Heart left ventricle (tissue), 16 donors: ENCODE measurements around the gene BICD2. TPM values are rescaled to one million over a fixed set of nuclear protein-coding genes. Genes with fewer than 3 reads are reported as not detected.

ENCODE experiments used
- ATAC-seq, 4 donors: fragments of 200-7000 bp; cut with Tn5 transposase; one replicate each; pipeline ENCODE4 v1.9.1; 2020 to 2022; ENCODE audit warnings: moderate library complexity in 4 of 4, mild to moderate bottlenecking in 3 of 4, moderate number of reproducible peaks in 1 of 4
- DNase-seq, 5 donors: peaks; one replicate each; pipeline ENCODE4 v3.0.0-alpha.2; 2020
- H3K27ac ChIP-seq, 12 donors: fragments of 200-600 bp; sonication (generic) in 4 of 12; one replicate each; pipeline versions ENCODE4 v1.5.0 to v1.8.0; 2016 to 2022; ENCODE audit warnings: mild to moderate bottlenecking in 2 of 12
- H3K27me3 ChIP-seq, 9 donors: fragments of 200-600 bp; sonication (generic) in 2 of 9; one replicate each; pipeline versions ENCODE4 v1.5.1 to v1.8.0; 2016 to 2022; ENCODE audit warnings: mild to moderate bottlenecking in 3 of 9
- H3K36me3 ChIP-seq, 9 donors: fragments of 200-600 bp; sonication (generic) in 2 of 9; one replicate each; pipeline versions ENCODE4 v1.5.0 to v1.8.0; 2018 to 2022; ENCODE audit warnings: mild to moderate bottlenecking in 2 of 9
- H3K4me1 ChIP-seq, 12 donors: fragments of 200-600 bp; sonication (generic) in 4 of 12; one replicate each; pipeline versions ENCODE4 v1.5.0 to v1.8.0; 2016 to 2022; ENCODE audit warnings: mild to moderate bottlenecking in 3 of 12
- H3K4me3 ChIP-seq, 12 donors: fragments of 200-600 bp; sonication (generic) in 4 of 12; one replicate each; pipeline versions ENCODE4 v1.5.0 to v1.8.0; 2017 to 2022; ENCODE audit warnings: mild to moderate bottlenecking in 9 of 12, moderate library complexity in 4 of 12
- H3K9me3 ChIP-seq, 12 donors: fragments of 200-600 bp; sonication (generic) in 4 of 12; one replicate each; pipeline versions ENCODE4 v1.5.0 to v1.8.0; 2016 to 2022; ENCODE audit warnings: mild to moderate bottlenecking in 1 of 12
- CTCF ChIP-seq, 12 donors: fragments of 200-600 bp; sonication (generic) in 4 of 12; IDR thresholded peaks; one replicate each; pipeline versions ENCODE4 v1.5.0 to v1.8.0; 2018 to 2022; ENCODE audit warnings: antibody characterized with exemption in 12 of 12, mild to moderate bottlenecking in 5 of 12
- POLR2A ChIP-seq, 2 donors: fragments of 450-650 bp; IDR thresholded peaks; one replicate each; pipeline ENCODE4 v1.6.1; 2017; ENCODE audit warnings: antibody characterized with exemption in 2 of 2, mild to moderate bottlenecking in 2 of 2, moderate library complexity in 2 of 2
- WGBS, 4 donors: extraction: QIAGEN DNeasy Blood & Tissue Kit in 2 of 4; methylation state at CpG; one replicate each; pipeline versions ENCODE4 v1.1.5 to v1.1.7; 2013 to 2018; 5-methylcytosine and 5-hydroxymethylcytosine counted together
- intact Hi-C, 10 donors: fragments of 100-400 bp; cut with DNase I; formaldehyde crosslinking; loops; one replicate each; pipeline versions ENCODE4 v1.11.1 to v1.14.2; 2022
- polyA plus RNA-seq, 2 donors: library from polyadenylated mRNA; stranded (reverse); fragments of 200-250 nt; gene quantifications; one replicate each; pipeline ENCODE4 v1.2.3, GENCODE V29; 2013
- total RNA-seq, 9 donors: library from RNA; depleted of rRNA in 2 of 9; stranded (reverse); fragments of >200 nt in 2 of 9; fragmentation: NEBNext Ultra II Directional in 3 of 9; extraction: Animal tissue kit (Norgen Biotek cat#: 25700) in 3 of 9; gene quantifications; one replicate each; pipeline versions ENCODE4 v1.1.0 to v1.2.4, GENCODE V29; 2016 to 2023
- donor health status: ischemic (EF 13 %, LVEDD 7.1; RV severe dilation, severe dysfunction).
- donor health status: healthy with polysubstance abuse.
- donor health status: DM: no; HTN: yes; CAD: no.
- donor health status: DM: no; HTN: no; CAD: no.
- donor health status: ischemic (EF 25% LVEDD 6.9; RV normal size, moderate dysfunction).
- donor health status: ischemic (EF 25% LVEDD 5.7; RV mildly dilated, moderate dysfunction).
- donor health status: healthy.
- donor health status: DM: yes; HTN: yes; CAD: no.
- donor health status: ischemic (EF 35%, LVEDD 5.7; RV mildly dilated, moderate dysfunction).
- donor health status: nonischemic (EF 11% LVEDD 7.7; RV severe dilation, severe dysfunction).
- donor health status: DM: yes; HTN: yes; CAD: no.
- donor health status: PGD.
- donor health status: ischemic (EF 29% LVEDD 5.4; RV normal size, mild dysfunction).
- donor health status: nonischemic (EF 23%, LVEDD 6.1; RV moderate dilation, normal function).

BICD2 gene
- total and polyA plus RNA-seq, 11 donors = 17.6 to 56.7 (median 35.9) TPM

GRCh38 chr9:92761686-92762085 lies 2.9 kb downstream of the BICD2 start:
- WGBS, 4 donors = 64 to 78% (median 67%) methylated on average over 6 of the region's 6 CpGs
- H3K9me3 ChIP-seq = no peaks in the 10 kb centered on the region
- ATAC-seq = no peak
- intact Hi-C loops = loop anchor here in 6 of 10 donors (5.0 to 10.0 kb wide), 4 partner anchors 34 to 437 kb away; partner anchors contain the start of genes IPPK (in 3 of the 6), CENPP (in 1 of the 6) and NOL8 (in 1 of the 6)
- TF ChIP-seq CTCF (IDR thresholded peaks at IDR 0.05) = no peak
- no peak for TF ChIP-seq POLR2A (IDR thresholded peaks at IDR 0.05)
- peaks cover 13 to 72% (median 58%) of the 10 kb centered on the region in 12 donors for H3K4me1 ChIP-seq
- H3K4me3 ChIP-seq = no peak overlapping the region
- no peak for DNase-seq
- H3K27me3 ChIP-seq = no peaks in the 10 kb centered on the region
- peak overlapping the region in 1 of 12 donors; percentile 1 for H3K27ac ChIP-seq
- peaks cover 0 to 2% (median 0%) of the 10 kb centered on the region in 9 donors for H3K36me3 ChIP-seq

- DNase-seq (no peak), ATAC-seq (no peak)
- WGBS, 4 donors = 40 to 65% (median 49%) methylated on average over 3 of the region's 3 CpGs
- TF ChIP-seq POLR2A (IDR thresholded peaks at IDR 0.05) (no peak), CTCF (IDR thresholded peaks at IDR 0.05) (no peak)
- Histone ChIP-seq H3K27me3 (no peaks in the 10 kb centered on the region), H3K27ac (peak overlapping the region in 7 of 12 donors; percentile 8 to 49 (median 40)), H3K4me1 (peaks cover 10 to 67% (median 51%) of the 10 kb centered on the region in 12 donors), H3K9me3 (no peaks in the 10 kb centered on the region), H3K36me3 (peaks cover 0 to 2% (median 0%) of the 10 kb centered on the region in 9 donors), H3K4me3 (no peak overlapping the region)
- intact Hi-C loops = loop anchor here in 6 of 10 donors (5.0 to 10.0 kb wide), 4 partner anchors 33 to 436 kb away; partner anchors contain the start of genes IPPK (in 3 of the 6), CENPP (in 1 of the 6) and NOL8 (in 1 of the 6)
Observed at GRCh38 chr9:92760494-92760893, 4.1 kb downstream of the BICD2 start.

GRCh38 chr9:92760070-92760469 lies 4.6 kb downstream of the BICD2 start:
- peak; percentile 80 to 93 (median 85) for DNase-seq
- H3K27ac ChIP-seq = peak overlapping the region in 5 of 12 donors; percentile 31 to 49 (median 40)
- H3K27me3 ChIP-seq = no peaks in the 10 kb centered on the region
- ATAC-seq = peak; percentile 60 to 67 (median 60)
- peaks cover 0 to 2% (median 0%) of the 10 kb centered on the region in 9 donors for H3K36me3 ChIP-seq
- H3K4me3 ChIP-seq = no peak overlapping the region
- WGBS, 4 donors = 49 to 64% (median 56%) methylated on average over 4 to 8 of the region's 8 CpGs
- peaks cover 10 to 67% (median 51%) of the 10 kb centered on the region in 12 donors for H3K4me1 ChIP-seq
- TF ChIP-seq CTCF (IDR thresholded peaks at IDR 0.05) = no peak
- TF ChIP-seq POLR2A (IDR thresholded peaks at IDR 0.05) = no peak
- H3K9me3 ChIP-seq = no peaks in the 10 kb centered on the region
- intact Hi-C loops = loop anchor here in 6 of 10 donors (5.0 to 10.0 kb wide), 4 partner anchors 33 to 435 kb away; partner anchors contain the start of genes IPPK (in 3 of the 6), CENPP (in 1 of the 6) and NOL8 (in 1 of the 6)

GRCh38 chr9:92759446-92759845 lies 5.2 kb downstream of the BICD2 start:
- intact Hi-C loops = no loop called here
- peaks cover 10 to 67% (median 51%) of the 10 kb centered on the region in 12 donors for H3K4me1 ChIP-seq
- H3K36me3 ChIP-seq = peaks cover 0 to 2% (median 0%) of the 10 kb centered on the region in 9 donors
- 48 to 89% (median 74%) methylated on average over 2 of the region's 2 CpGs for WGBS, 4 donors
- H3K27ac ChIP-seq = peak overlapping the region in 1 of 12 donors; percentile 49
- H3K4me3 ChIP-seq = no peak overlapping the region
- DNase-seq = no peak
- TF ChIP-seq POLR2A (IDR thresholded peaks at IDR 0.05) (no peak), CTCF (IDR thresholded peaks at IDR 0.05) (no peak)
- H3K27me3 ChIP-seq = no peaks in the 10 kb centered on the region
- no peak for ATAC-seq
- no peaks in the 10 kb centered on the region for H3K9me3 ChIP-seq
